Choroid plexus epithelial cell (primary cell): ENCODE results near the gene MAFG.

Source experiments
- DNase-seq: peaks from one replicate; pipeline ENCODE4 v3.0.0-alpha.2; 2010; ENCODE audit warnings: low read depth
- H3K4me3 ChIP-seq: 2 replicates; pipeline ENCODE4 v1.5.1; 2011; ENCODE audit warnings: low read depth, mild to moderate bottlenecking, control low read depth, low read length, moderate library complexity
- CTCF ChIP-seq: conservative IDR thresholded peaks from 2 replicates; pipeline ENCODE4 v1.5.1; 2011; ENCODE audit warnings: low read depth, mild to moderate bottlenecking, control low read depth, inconsistent platforms, low read length, moderate library complexity

MAFG gene

DNA sequence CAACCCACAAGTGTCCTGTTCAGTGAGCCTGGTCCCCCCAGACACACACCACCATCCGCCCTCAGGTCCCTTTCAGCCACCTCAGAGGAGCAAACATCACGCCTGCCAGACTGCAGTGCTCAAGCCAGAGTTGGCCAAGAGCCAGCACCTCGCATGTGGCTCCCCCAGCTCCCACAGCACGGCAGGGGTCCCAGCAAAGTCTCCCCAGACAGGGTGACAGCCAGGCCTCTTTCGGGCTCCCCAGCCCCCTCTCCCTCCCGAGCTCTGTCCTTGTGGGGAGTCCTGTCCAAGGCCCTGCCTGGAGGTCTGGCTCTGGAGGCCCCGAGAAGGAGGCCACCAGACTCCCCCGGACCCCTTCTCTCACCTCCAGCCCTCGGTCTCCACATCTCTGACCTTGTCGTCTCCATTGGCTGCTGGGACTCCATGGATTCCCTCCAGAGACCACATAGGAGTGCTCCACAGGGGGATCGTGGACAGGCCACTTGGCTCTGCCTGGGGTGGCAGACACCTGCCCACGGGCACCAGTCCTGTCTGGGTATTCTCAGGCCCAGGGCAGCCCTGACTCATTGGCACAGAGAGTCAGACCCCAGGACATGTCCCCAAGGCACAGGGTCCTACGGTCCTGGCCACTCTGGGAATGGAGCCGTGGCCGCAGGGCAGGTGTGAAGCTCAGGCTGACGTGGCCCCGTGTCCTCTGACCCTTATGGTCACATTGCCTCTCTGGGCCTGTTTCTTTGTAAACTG is 21.3 kb upstream of the MAFG start:
- DNase-seq: no peak
- H3K4me3 ChIP-seq: no peak overlapping the region
- TF ChIP-seq CTCF: no peak

DNA sequence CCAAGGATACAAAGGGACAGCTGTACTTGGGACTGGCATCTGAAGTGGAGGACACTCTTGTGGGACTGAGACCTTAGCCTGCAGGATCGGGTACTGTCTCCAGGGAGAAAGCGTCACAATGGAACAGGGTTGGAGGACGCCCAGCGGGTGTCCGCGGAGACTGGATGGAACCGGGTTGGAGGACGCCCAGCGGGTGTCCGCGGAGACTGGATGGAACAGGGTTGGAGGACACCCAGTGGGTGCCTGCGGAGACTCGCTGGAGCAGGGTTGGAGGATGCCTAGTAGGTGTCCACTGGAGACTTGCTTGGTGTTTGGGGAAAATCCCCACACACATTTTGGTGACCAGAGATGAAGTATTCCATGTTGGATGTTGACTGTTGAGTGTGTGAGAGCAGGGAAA is 19.7 kb upstream of the MAFG start, which contains the start of gene MYADML2:
MYADML2 (minus strand) TSS at position 45 of the 400 bp plus-strand sequence. CDS start 5,492 bp downstream, outside the sequence.
- TF ChIP-seq CTCF: no peak
- DNase-seq: no peak

DNA sequence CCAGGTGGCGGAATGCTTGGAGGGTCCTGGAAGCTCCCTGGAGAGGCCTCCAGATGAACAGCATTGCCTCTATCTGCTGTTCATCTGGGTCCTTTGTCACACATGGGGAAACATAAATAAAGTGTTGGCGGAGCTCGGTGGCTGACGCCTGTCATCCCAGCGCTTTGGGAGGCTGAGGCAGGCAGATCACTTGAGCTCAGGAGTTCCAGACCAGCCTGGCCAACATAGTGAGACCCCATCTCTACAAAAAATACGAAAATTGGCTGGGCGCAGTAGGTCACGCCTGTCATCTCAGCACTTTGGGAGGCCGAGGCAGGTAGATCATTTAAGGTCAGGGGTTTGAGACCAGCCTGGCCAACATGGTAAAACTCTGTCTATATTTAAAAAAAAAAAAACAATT is 17.3 kb upstream of the MAFG start:
- DNase-seq: no peak
- H3K4me3 ChIP-seq: no peak overlapping the region
- TF ChIP-seq CTCF: no peak

More for the DNA sequence above, 19.7 kb upstream of the MAFG start, which contains the start of gene MYADML2:
- H3K4me3 ChIP-seq: no peak within 1 kb of the TSS

GRCh38 chr17:81942167-81942553 is 14.6 kb upstream of the MAFG start:
- H3K4me3 ChIP-seq: no peak overlapping the region
- no peak for DNase-seq
- no peak for TF ChIP-seq CTCF

GRCh38 chr17:81941484-81942166 is 14.1 kb upstream of the MAFG start:
- DNase-seq: no peak
- H3K4me3 ChIP-seq: no peak overlapping the region
- no peak for TF ChIP-seq CTCF

- TF ChIP-seq CTCF: no peak
- no peak overlapping the region for H3K4me3 ChIP-seq
- DNase-seq: no peak
Measured at GRCh38 chr17:81940538-81941483, 13.3 kb upstream of the MAFG start.
